ENCODE results near the gene PODXL2.

The PODXL2 gene

GRCh38 chr3:127720161-127720823 is 91.3 kb downstream of the PODXL2 start:
- no peak overlapping the region for H3K4me3 Mint-ChIP-seq
- no peak overlapping the region for H3K27ac Mint-ChIP-seq
- no peaks in the 10 kb centered on the region for H3K36me3 Mint-ChIP-seq
- peaks cover 33% of the 10 kb centered on the region for H3K27me3 Mint-ChIP-seq
- CTCF ChIA-PET = no interaction called here
- DNase-seq = no peak
- no peaks in the 10 kb centered on the region for H3K4me1 Mint-ChIP-seq
- H3K9me3 Mint-ChIP-seq = no peaks in the 10 kb centered on the region

DNA sequence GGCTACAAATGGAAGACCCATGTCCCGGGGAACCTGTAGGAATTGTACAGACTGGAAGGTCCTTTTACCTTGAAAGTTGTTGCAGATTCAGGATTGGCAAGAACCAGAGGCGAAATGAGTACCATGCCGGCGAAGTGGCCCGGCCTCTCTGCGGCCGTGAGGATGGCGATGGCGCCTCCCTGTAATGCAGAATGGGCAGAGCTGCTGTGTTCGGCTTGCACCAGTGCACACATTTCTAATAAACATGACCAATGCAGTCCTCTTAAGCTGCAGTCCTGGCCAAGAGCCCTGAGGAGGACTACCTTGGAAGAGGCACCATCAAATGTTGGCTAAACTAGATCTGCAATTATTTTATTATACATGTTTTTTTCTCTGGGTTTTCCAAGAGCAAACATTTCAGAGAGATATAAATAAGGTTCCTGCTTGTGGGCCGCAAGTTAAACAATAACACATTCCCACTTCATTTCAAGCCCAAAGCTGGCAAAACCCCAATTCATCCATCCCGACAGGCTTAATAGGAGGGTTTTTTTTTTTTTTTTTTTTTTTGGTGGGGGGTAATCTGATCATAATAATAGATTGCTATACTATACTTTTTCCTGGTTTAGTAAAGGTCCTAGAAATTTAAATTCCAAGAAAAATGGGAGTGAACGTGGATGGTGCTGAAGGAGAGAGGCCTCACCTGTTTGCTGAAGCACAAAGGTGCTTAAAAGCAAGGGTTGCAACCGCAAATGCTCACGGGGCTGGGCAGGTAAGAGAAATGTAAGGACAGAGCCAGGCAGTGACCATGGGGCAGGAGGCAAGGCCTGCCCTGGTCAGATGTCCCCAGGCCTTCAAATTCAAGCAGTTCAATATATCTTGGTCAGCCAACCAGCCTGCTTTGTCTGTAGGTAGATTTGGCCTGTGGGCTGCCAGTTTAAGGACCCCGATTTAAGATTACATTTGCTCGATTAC is 92.3 kb downstream of the PODXL2 start:
- Mint-ChIP-seq H3K27me3 (peaks cover 35% of the 10 kb centered on the region), H3K36me3 (no peaks in the 10 kb centered on the region), H3K9me3 (no peaks in the 10 kb centered on the region), H3K4me3 (no peak overlapping the region), H3K4me1 (no peaks in the 10 kb centered on the region), H3K27ac (no peak overlapping the region)
- CTCF ChIA-PET = no interaction called here
- no peak for DNase-seq

GRCh38 chr3:127722091-127722784 is 93.3 kb downstream of the PODXL2 start:
- CTCF ChIA-PET = no interaction called here
- H3K9me3 Mint-ChIP-seq = no peaks in the 10 kb centered on the region
- no peaks in the 10 kb centered on the region for H3K36me3 Mint-ChIP-seq
- no peak overlapping the region for H3K4me3 Mint-ChIP-seq
- no peaks in the 10 kb centered on the region for H3K4me1 Mint-ChIP-seq
- no peak for DNase-seq
- peaks cover 32% of the 10 kb centered on the region for H3K27me3 Mint-ChIP-seq
- H3K27ac Mint-ChIP-seq = no peak overlapping the region

Measured in activated naive CD4-positive, alpha-beta T cell treated with anti-CD3 and anti-CD28 coated beads, Interleukin-2, amount 10 ng/mL, durations not matched to agents 7 days and 5 days (primary cell).